Activated naive CD4-positive, alpha-beta T cell treated with anti-CD3 and anti-CD28 coated beads, Interleukin-2, amount 50 U/mL, for 72 hours (primary cell): ENCODE results near the gene RNF220. TPM values are rescaled to one million over a fixed set of nuclear protein-coding genes. Genes with fewer than 3 reads are reported as not detected.

Experiments used
- ATAC-seq, 2 donors: fragments of 150-1000 bp; cut with Tn5 transposase; 2 replicates each; pipeline ENCODE4 v1.10.0; 2021; ENCODE audit warnings: mild to moderate bottlenecking in 2 of 2, moderate library complexity in 2 of 2
- DNase-seq, 2 donors: peaks; one replicate each; pipeline ENCODE4 v3.0.0; 2021 to 2022; ENCODE audit warnings: low spot score in 2 of 2
- H3K27ac Mint-ChIP-seq, 2 donors: one replicate each; pipeline ENCODE4 v1.8.0; 2022; ENCODE audit warnings: mild to moderate bottlenecking in 2 of 2, mixed read lengths in 2 of 2
- H3K36me3 Mint-ChIP-seq, 2 donors: one replicate each; pipeline ENCODE4 v1.8.0; 2022; ENCODE audit warnings: mixed read lengths in 2 of 2
- H3K9me3 Mint-ChIP-seq, 2 donors: one replicate each; pipeline ENCODE4 v1.8.0; 2022; ENCODE audit warnings: mixed read lengths in 2 of 2
- total RNA-seq, 2 donors: library from RNA; stranded (reverse); gene quantifications; one replicate each; pipeline ENCODE4 v1.2.3, GENCODE V29; 2022

RNF220 gene
- 10 to 100 TPM; 76.1 to 77.1 TPM for total RNA-seq

DNA sequence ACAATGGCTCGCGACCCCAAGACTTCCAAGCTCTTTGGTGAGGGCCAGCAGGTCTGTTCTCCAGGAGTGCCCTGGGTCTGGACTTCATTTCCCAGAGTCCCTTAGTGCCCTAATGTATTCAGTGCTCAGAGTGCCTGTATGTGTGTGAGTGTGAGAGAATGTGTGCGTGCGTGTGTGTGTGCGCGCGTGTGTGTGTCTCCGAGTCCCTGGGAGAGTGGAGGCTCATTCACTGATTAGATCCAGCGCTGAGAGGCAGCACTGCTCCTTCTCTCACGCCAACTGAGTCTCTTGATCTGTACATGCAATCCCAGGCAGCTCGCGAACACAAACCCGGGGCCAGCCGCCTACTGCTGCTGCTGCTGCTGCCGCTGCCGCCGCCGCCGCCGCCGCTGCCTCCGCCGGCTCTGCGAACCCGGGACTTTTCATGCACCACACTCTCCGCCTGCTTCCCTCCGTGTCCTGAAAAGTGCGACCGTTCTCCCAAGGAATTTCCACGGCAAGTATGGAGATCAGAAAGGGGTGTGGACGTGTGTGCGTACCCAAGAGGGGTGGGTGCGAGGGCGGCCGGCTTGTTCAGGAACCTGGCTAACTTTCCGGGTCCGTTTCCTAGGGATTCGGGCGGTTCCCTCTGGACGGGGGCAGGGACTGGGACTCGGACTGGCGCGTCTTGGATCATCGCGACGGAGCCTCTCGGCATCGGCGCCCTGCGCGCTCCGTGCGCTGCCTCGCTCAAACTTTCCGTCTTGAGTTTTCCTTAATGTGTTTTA lies at the start of gene RNF220:
RNF220 (plus strand) TSS at position 225 of the 767 bp plus-strand sequence.
- peak in 1 of 2 donors; percentile 56 for DNase-seq
- peak in 1 of 2 donors; percentile 61 for ATAC-seq
- Mint-ChIP-seq H3K9me3 (no peaks in the 10 kb centered on the region), H3K27ac (no peak within 1 kb of the TSS), H3K36me3 (no peaks in the 10 kb centered on the region)

GRCh38 chr1:44355582-44356305 lies 49.3 kb upstream of the RNF220 start:
- Mint-ChIP-seq H3K9me3 (no peaks in the 10 kb centered on the region), H3K36me3 (peaks cover 4 to 19% of the 10 kb centered on the region in 2 donors), H3K27ac (peak overlapping the region; percentile 92 to 93)
- no peak for ATAC-seq
- DNase-seq: no peak

- Mint-ChIP-seq H3K9me3 (no peaks in the 10 kb centered on the region), H3K27ac (no peak overlapping the region), H3K36me3 (peaks cover 4 to 7% of the 10 kb centered on the region in 2 donors)
- ATAC-seq (no peak), DNase-seq (no peak)
Measured at GRCh38 chr1:44357710-44358109, 47.3 kb upstream of the RNF220 start.

- ATAC-seq: no peak
- Mint-ChIP-seq H3K27ac (peak overlapping the region in 1 of 2 donors; percentile 86), H3K36me3 (peaks cover 4 to 5% of the 10 kb centered on the region in 2 donors), H3K9me3 (no peaks in the 10 kb centered on the region)
- DNase-seq: no peak
Measured at GRCh38 chr1:44359234-44359935, 45.7 kb upstream of the RNF220 start.

GRCh38 chr1:44361478-44361877 lies 43.6 kb upstream of the RNF220 start:
- no peaks in the 10 kb centered on the region for H3K36me3 Mint-ChIP-seq
- no peak for ATAC-seq
- no peak overlapping the region for H3K27ac Mint-ChIP-seq
- H3K9me3 Mint-ChIP-seq: no peaks in the 10 kb centered on the region
- DNase-seq: no peak

DNA sequence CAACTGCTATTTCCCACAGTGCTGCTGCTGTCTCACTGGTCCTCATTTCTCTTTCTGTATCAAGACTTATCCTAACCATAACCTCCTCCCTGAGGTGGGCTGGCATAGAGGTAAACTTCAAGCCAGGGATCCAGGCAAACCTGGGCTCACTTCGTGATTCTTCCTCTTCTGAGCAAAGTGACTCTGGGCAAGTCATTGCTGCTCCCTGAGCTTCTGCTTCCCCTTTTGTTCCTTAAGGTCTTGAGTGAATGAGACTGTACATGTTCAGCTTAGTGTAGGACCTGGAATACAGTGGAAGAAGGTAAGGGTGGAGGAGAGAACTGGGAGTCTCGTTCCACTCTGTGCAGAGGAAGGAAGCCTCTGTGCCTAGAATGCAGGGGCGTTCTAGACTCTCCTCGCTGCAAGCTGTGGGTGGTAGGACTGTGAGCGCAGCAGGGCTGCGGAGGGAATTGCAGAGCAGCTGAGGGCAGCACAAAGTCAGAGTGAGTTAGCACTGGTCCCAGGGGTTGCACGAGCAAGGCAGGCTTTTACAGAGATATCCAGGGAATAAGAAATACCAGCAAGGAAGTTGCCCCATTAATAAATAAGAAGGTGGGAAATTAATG lies 38.6 kb upstream of the RNF220 start:
- no peak for ATAC-seq
- H3K9me3 Mint-ChIP-seq: no peaks in the 10 kb centered on the region
- DNase-seq: no peak
- no peaks in the 10 kb centered on the region for H3K36me3 Mint-ChIP-seq
- no peak overlapping the region for H3K27ac Mint-ChIP-seq

DNA sequence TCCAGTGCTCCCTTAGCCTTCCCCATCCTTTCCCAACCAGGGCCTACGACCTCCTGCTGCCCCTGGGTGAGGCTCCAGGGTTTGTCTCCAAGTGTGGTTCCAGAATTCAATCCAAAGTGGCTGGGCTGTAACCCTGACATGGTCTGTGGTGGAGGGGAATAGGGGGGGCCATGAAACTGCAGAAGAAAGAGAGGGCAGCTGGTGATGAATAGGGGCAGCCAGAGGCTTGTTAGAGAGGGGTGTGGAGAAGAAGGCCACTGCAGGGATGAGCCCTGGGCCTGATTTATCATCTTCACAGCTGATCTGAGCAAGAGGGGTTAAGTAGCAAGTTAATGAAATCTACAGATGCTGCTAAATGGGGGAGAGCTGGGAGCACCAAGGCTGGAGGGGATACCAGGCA lies 37.1 kb upstream of the RNF220 start:
- no peak overlapping the region for H3K27ac Mint-ChIP-seq
- no peaks in the 10 kb centered on the region for H3K36me3 Mint-ChIP-seq
- no peaks in the 10 kb centered on the region for H3K9me3 Mint-ChIP-seq
- no peak for DNase-seq
- ATAC-seq: no peak

GRCh38 chr1:44368471-44369151 lies 36.4 kb upstream of the RNF220 start:
- no peak for DNase-seq
- Mint-ChIP-seq H3K27ac (no peak overlapping the region), H3K36me3 (no peaks in the 10 kb centered on the region), H3K9me3 (no peaks in the 10 kb centered on the region)
- ATAC-seq: no peak

- DNase-seq: no peak
- Mint-ChIP-seq H3K36me3 (no peaks in the 10 kb centered on the region), H3K9me3 (no peaks in the 10 kb centered on the region), H3K27ac (peak overlapping the region in 1 of 2 donors; percentile 10)
- ATAC-seq: no peak
Measured at GRCh38 chr1:44371206-44371605, 33.8 kb upstream of the RNF220 start.

- DNase-seq: no peak
- no peaks in the 10 kb centered on the region for H3K9me3 Mint-ChIP-seq
- ATAC-seq: no peak
- H3K27ac Mint-ChIP-seq: no peak overlapping the region
- no peaks in the 10 kb centered on the region for H3K36me3 Mint-ChIP-seq
Measured at GRCh38 chr1:44375547-44375946, 29.5 kb upstream of the RNF220 start.

DNA sequence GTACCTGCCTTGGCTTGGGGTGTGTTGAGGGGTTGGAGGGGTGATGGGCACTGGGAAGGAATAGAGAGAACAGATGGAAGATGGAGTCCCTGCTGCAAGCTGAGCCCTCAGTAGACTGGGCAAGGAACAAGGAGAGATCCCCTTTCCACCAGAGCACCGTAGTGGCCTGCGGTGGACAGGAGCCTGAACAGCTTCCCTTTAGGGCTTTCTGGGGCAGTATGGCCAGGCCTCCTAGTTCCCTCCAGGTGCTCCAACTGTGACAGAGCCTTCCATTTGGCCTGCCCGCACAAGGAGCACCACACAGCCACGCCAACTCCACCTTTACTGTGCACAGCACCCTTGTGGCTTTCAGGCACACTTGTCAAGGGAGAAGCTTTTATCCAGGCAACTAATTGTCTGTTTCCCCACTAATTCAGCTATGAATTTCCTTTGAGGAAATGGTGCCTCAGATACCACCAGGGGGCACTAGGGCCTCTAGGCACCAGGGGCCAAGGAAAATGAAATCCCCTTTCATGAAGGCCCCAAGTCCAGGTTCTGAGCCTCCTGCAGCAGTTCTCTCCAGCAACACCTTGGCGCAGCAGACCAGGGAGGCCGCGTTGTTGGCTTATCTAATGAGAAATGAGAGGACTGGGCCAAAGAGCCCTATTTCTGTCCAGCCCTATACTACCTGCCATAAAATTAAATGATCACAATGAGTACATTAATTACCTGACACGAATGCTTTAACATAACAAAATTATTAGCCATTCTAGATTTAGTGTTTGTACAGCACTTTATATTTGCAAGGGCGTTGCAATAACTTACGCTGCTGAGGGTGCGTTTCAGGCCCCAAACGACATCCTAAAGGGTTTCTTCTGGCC lies 26.9 kb upstream of the RNF220 start:
- Mint-ChIP-seq H3K9me3 (no peaks in the 10 kb centered on the region), H3K36me3 (no peaks in the 10 kb centered on the region), H3K27ac (no peak overlapping the region)
- DNase-seq (peak in 1 of 2 donors; percentile 49), ATAC-seq (peak in 1 of 2 donors; percentile 50)

GRCh38 chr1:44380666-44381177 lies 24.3 kb upstream of the RNF220 start:
- DNase-seq: no peak
- ATAC-seq: peak in 1 of 2 donors; percentile 53
- H3K9me3 Mint-ChIP-seq: no peaks in the 10 kb centered on the region
- H3K27ac Mint-ChIP-seq: no peak overlapping the region
- no peaks in the 10 kb centered on the region for H3K36me3 Mint-ChIP-seq

DNA sequence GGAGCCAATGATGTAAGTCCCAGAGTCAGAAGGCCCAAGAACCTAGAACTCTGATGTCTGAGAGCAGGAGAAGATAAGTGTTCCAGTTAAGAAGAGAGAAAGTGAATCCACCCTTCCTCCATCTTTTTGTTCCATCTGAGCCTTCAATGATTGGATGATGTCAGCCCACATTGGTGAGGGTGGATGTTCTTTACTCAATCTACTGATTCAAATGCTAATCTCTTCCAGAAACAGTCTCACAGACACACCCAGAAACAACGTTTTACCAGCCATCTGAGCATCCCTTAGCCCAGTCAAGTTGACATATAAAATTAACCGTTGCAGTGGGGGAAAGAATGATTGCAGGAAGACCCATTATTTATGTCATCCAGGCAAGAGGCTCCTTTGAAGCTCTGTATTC lies 16.5 kb upstream of the RNF220 start:
- no peak for DNase-seq
- Mint-ChIP-seq H3K27ac (no peak overlapping the region), H3K9me3 (no peaks in the 10 kb centered on the region), H3K36me3 (no peaks in the 10 kb centered on the region)
- no peak for ATAC-seq

DNA sequence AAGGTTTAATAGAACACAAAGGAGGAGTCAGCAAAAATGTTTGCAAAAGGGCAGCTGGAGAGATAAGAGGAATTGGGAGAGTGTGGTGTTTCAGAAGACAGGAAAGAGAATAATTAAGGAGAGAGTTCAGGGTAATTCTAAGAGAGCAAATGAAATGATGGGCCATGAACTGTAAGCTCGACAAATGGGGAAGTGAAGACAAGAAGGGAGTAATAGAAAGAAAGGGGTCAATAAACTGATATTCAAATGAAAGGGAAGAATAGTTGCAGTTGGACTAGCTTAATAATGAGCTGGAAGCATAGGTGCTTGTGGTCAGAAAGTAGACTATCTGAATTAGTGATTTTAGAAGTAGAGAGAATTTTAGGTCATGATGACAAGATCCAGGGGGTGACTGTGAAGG lies 15.6 kb upstream of the RNF220 start:
- no peak for ATAC-seq
- DNase-seq: no peak
- H3K36me3 Mint-ChIP-seq: no peaks in the 10 kb centered on the region
- H3K9me3 Mint-ChIP-seq: no peaks in the 10 kb centered on the region
- H3K27ac Mint-ChIP-seq: no peak overlapping the region

DNA sequence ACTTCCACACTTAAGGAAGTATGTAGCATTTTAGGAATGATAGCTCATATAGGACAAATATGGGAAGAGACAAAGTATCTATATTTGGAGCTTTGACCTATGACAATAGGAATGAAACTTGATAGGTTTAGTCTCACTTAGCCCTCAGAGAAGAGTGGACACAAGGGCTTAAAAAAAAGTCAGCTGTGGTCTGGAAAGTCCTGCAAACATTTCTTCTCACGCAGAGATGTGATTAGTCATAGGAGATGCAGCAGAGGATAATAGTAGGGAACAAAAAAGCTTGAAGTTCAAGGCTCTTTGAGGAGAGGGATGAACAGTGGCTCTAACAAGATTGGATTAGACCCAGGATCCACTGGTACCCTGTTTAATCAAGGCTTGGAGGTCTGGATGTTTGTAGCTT lies 14.8 kb upstream of the RNF220 start:
- Mint-ChIP-seq H3K36me3 (peaks cover 0 to 3% of the 10 kb centered on the region in 2 donors), H3K27ac (no peak overlapping the region), H3K9me3 (no peaks in the 10 kb centered on the region)
- no peak for ATAC-seq
- DNase-seq: no peak
